ENCODE measurements around the gene TLE4.

DNA sequence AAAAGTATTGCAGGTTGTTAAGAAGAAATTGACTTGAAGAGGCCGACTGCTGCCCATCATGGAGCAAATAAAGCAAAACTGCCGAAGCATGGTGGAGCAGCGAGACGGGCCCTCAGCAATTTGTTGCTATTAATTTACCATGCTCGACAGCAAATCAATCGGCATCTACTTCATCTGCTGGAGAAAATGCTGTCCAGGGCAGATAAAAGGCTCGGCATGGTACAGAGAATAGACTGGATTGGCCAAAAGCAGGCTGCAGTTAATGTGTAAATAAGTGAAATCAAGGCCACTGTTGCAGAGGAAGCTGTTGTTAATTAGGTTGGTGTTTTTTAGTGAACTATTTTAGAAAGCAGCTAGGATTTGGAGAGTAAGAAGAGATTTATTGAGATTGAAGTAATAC, 8.3 kb downstream of the TLE4 start:
- TF ChIP-seq POLR2A (IDR thresholded peaks at IDR 0.05; ENCODE audit: extremely low read depth, insufficient read length) (no peak), MYC (IDR thresholded peaks at IDR 0.05; ENCODE audit: low read depth, low read length) (no peak)
- TF ChIP-seq, protein P1, sequence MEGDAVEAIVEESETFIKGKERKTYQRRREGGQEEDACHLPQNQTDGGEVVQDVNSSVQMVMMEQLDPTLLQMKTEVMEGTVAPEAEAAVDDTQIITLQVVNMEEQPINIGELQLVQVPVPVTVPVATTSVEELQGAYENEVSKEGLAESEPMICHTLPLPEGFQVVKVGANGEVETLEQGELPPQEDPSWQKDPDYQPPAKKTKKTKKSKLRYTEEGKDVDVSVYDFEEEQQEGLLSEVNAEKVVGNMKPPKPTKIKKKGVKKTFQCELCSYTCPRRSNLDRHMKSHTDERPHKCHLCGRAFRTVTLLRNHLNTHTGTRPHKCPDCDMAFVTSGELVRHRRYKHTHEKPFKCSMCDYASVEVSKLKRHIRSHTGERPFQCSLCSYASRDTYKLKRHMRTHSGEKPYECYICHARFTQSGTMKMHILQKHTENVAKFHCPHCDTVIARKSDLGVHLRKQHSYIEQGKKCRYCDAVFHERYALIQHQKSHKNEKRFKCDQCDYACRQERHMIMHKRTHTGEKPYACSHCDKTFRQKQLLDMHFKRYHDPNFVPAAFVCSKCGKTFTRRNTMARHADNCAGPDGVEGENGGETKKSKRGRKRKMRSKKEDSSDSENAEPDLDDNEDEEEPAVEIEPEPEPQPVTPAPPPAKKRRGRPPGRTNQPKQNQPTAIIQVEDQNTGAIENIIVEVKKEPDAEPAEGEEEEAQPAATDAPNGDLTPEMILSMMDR (IDR thresholded peaks at IDR 0.05; ENCODE audit: low read depth, low read length) = no peak
- TF ChIP-seq, protein P2, sequence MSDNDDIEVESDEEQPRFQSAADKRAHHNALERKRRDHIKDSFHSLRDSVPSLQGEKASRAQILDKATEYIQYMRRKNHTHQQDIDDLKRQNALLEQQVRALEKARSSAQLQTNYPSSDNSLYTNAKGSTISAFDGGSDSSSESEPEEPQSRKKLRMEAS (IDR thresholded peaks at IDR 0.05; ENCODE audit: low read depth, low read length) = no peak
